ENCODE results near the gene HNRNPA1. TPM values are rescaled to one million over a fixed set of nuclear protein-coding genes. Genes with fewer than 3 reads are reported as not detected.
A peak's percentile ranks its signal among the peaks of the same experiment; 100 is the strongest.
"Not testable (repeated sequence)": the region's sequence is repeated elsewhere in the genome, so short reads cannot be mapped to it uniquely, and the experiment has no call there.

The HNRNPA1 gene
- 239 and 374 TPM in 2 replicates for total RNA-seq

GRCh38 chr12:54280468-54281260 lies at the start of gene HNRNPA1:
TSS of gene HNRNPA1 (plus strand) at chr12:54280726. CDS start at chr12:54280808, 82 bp downstream.
- peak; percentile 100 for DNase-seq (ENCODE audit: low read depth in 2 of 2)

- DNase-seq (ENCODE audit: low read depth in 2 of 2) = not testable (repeated sequence)
Observed at GRCh38 chr12:54231269-54231668, 49.3 kb upstream of the HNRNPA1 start.

- DNase-seq (ENCODE audit: low read depth in 2 of 2) = no peak
Observed at GRCh38 chr12:54232790-54233189, 47.7 kb upstream of the HNRNPA1 start.

GRCh38 chr12:54238531-54238930 lies 42.0 kb upstream of the HNRNPA1 start:
- no peak for DNase-seq (ENCODE audit: low read depth in 2 of 2)

DNA sequence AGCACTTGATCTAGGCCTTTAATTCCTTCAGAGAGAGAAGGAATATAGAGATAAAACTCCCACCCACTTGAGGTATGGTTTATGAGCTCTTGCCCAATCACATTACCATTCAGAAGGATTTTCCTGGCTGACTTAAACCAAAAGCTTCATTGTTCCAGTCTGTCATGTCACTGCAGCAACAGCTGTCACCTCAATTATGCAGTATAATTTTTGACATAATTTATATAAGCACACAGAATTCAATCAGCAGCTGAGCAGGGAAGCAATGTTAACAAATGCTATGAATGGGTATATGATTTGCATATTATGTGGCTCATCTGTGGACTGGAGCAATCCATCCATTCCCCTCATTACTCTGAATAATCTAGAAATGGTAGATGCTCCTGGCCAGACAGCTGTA lies 40.9 kb upstream of the HNRNPA1 start:
- DNase-seq (ENCODE audit: low read depth in 2 of 2) = no peak

DNA sequence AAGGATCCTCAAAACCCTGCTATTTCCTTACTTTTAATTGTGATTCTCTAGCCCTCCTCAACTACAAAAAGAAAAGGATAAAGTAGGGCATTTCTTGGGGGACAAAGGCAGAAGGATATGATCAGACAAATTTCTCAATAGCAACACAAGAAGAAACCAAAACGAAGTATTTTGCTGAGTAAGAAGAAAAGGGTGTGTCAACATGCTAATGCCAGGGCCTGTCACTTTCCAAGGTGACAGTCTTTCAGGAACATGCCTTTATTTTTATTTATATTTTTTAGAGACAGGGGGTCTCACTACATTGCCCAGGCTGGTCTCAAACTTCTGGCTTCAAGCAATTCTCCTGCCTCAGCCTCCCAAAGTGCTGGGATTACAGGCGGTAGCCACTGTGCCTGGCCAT lies 40.4 kb upstream of the HNRNPA1 start:
- no peak for DNase-seq (ENCODE audit: low read depth in 2 of 2)

- no peak for DNase-seq (ENCODE audit: low read depth in 2 of 2)
Observed at GRCh38 chr12:54240971-54241588, 39.4 kb upstream of the HNRNPA1 start.

GRCh38 chr12:54246011-54246641 lies 34.4 kb upstream of the HNRNPA1 start:
- no peak for DNase-seq (ENCODE audit: low read depth in 2 of 2)

- DNase-seq (ENCODE audit: low read depth in 2 of 2) = no peak
Observed at GRCh38 chr12:54249489-54249888, 31.0 kb upstream of the HNRNPA1 start.

GRCh38 chr12:54251667-54252284 lies 28.8 kb upstream of the HNRNPA1 start:
- DNase-seq (ENCODE audit: low read depth in 2 of 2) = peak; percentile 71 to 75

GRCh38 chr12:54253240-54253639 lies 27.3 kb upstream of the HNRNPA1 start:
- DNase-seq (ENCODE audit: low read depth in 2 of 2) = no peak

- DNase-seq (ENCODE audit: low read depth in 2 of 2) = no peak
Observed at GRCh38 chr12:54257332-54257731, 23.2 kb upstream of the HNRNPA1 start.

DNA sequence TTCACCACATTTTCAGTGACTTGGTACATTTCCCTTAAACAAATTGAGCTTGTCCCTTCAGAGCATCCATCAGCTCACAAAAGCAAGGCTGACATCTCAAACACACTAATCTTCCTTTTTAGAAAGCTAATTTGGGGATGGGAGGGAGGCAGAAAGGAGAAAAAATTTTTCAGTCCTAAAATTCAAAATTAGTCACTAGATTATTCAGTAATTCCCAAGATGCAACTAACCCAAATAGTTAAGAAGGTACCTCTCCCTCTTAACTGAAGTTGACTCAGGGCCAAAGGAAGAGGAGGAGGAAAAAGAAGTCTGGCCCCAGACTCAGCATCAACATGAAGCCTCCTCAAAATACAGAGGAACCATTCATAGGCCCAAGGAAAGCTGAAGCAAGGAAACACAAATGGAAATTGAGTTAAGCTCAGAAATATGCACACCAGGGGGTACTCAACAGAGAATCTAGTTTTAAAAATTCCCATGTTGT lies 22.3 kb upstream of the HNRNPA1 start:
- peak in 1 of 2 donors; percentile 11 for DNase-seq (ENCODE audit: low read depth in 2 of 2)

GRCh38 chr12:54259194-54260011 lies 21.1 kb upstream of the HNRNPA1 start:
- peak; percentile 93 for DNase-seq (ENCODE audit: low read depth in 2 of 2)

DNA sequence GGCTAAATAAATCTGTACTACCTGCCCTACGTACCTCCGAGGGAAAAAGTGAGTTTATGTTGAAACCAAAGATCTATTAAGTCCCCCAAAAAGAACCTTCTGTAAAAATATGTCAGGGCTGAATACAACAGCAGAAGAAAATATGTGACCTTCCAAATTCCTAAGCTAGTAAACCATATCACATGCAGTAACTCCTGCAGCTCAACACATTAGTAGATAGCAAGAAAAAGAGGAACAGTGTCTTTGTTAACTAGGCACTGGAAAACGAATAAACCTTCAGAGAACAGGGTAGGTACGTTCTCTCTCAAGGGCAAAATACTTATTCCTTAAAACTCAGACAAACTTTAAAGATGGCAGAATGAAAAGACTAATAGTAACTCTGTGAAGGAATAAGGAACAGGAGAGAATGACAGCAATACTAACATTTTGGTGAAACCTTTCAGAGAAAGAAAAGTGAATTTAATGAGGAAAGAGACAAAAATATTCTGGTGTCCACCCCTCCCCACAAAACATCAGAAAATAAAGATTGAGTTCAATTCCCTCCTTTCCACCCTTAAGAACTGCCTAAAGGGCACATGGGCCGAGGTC lies 18.6 kb upstream of the HNRNPA1 start:
- DNase-seq (ENCODE audit: low read depth in 2 of 2) = no peak

DNA sequence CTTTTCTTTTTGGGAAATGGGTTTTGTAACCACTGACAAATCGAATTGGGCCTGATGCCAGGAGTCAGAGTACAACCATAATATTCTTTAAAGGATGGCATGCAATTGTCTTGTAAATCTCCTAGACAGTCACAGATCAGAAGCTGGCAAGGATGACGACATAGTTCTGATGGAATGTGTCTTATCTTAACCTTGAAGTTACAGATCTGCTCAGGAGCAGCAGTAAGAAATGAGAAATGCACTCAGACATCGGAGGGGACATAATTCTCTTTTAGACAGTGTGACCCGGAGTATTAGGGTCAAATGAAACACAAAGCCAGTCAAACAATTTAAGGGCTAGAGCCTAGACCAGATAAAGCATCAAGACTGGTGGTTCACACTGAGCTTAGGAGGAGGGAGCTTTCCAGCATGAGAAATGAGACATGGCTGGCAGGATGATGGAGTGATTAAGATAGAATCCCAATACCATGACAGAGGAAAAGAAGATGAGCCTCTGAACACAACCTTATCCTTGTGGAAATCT lies 18.1 kb upstream of the HNRNPA1 start:
- DNase-seq (ENCODE audit: low read depth in 2 of 2) = peak in 1 of 2 donors; percentile 61

DNA sequence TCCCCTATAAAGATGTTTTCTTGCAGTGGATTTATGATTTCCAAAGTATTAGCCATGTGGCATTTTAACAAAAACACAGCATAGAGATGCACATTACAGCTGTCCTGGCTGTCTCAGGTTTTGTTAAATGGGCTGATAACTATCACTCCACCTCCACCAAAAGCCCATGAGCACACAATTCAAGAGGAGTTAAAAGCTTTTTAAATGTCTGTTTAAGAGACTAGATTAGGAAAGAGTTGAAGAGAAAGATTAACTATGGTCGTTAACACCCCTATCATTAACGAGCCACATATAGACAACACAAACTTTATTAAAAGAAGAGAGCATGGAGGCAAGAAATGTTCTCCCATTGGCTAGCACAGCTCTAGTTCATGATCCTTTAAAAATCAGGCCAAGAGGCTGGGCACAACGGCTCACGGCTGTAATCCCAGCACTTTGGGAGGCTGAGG lies 15.1 kb upstream of the HNRNPA1 start:
- no peak for DNase-seq (ENCODE audit: low read depth in 2 of 2)

GRCh38 chr12:54266852-54267251 lies 13.7 kb upstream of the HNRNPA1 start:
- DNase-seq (ENCODE audit: low read depth in 2 of 2) = no peak

DNA sequence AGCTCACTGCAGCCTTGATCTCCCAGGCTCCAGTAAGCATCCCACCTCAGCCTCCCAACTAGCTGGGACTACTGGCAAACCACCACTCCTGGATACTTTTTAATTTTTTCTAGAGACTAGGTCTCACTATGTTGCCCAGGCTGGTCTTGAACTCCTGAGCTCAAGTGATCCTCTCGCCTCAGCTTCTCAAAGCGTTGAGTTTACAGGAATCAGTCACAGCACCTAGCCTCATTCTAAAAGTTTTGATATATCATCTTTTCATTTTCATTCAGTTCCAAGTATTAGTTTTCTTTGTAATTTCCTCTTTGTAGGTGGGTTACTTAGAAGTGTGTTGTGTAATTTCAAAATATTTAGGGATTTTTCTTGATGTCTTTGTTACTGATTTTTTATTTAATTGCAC lies 10.2 kb upstream of the HNRNPA1 start:
- no peak for DNase-seq (ENCODE audit: low read depth in 2 of 2)

- DNase-seq (ENCODE audit: low read depth in 2 of 2) = no peak
Observed at GRCh38 chr12:54272214-54272613, 8.3 kb upstream of the HNRNPA1 start.
